Bronchus fibroblast of lung (primary cell): ENCODE measurements around the gene TRAK1. TPM values are rescaled to one million over a fixed set of nuclear protein-coding genes. Genes with fewer than 3 reads are reported as not detected.

Experiments used
- total RNA-seq: library from RNA; depleted of rRNA; stranded (reverse); fragments of >200 nt; gene quantifications from 2 replicates; pipeline ENCODE4 v1.2.3, GENCODE V29; 2015

The TRAK1 gene, protein sequence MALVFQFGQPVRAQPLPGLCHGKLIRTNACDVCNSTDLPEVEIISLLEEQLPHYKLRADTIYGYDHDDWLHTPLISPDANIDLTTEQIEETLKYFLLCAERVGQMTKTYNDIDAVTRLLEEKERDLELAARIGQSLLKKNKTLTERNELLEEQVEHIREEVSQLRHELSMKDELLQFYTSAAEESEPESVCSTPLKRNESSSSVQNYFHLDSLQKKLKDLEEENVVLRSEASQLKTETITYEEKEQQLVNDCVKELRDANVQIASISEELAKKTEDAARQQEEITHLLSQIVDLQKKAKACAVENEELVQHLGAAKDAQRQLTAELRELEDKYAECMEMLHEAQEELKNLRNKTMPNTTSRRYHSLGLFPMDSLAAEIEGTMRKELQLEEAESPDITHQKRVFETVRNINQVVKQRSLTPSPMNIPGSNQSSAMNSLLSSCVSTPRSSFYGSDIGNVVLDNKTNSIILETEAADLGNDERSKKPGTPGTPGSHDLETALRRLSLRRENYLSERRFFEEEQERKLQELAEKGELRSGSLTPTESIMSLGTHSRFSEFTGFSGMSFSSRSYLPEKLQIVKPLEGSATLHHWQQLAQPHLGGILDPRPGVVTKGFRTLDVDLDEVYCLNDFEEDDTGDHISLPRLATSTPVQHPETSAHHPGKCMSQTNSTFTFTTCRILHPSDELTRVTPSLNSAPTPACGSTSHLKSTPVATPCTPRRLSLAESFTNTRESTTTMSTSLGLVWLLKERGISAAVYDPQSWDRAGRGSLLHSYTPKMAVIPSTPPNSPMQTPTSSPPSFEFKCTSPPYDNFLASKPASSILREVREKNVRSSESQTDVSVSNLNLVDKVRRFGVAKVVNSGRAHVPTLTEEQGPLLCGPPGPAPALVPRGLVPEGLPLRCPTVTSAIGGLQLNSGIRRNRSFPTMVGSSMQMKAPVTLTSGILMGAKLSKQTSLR
- 17.8 and 18.0 TPM in 2 replicates for total RNA-seq

DNA sequence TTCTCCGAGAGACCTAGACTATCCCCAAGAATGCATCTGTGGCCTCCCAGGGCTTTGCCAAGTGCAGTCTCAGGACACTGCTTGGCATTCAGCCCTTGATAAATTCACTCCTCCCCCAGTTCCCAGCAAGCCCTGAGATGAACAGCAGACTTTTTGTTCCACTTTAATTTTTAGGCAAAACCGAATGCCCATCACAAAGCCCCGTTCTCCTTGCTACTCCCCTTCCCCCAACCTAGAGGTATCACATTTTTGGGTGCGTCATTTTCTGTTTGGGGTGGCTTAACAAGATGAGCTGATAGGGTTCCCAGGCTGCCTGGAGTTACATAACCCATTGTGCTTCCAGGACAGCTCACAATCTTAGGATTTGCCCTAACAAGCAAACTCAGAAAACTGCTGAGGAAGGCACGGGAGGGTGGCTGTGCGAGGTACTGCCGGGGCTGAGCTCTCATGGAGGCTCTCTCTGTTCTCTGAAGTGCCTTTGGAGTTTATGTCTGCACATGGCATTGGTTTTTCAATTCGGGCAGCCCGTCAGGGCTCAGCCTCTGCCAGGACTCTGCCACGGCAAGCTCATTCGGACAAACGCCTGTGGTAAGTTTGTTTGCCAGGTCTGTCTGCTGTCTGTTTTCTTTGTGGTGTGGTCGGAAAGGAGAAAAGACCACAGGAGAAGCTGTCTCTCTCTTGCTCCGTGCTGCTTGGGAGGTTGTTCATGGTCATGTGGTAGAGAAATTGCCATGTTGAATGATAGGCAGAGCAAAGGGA is at the start of gene TRAK1:
Gene TRAK1, plus strand, starts transcription at position 385 of the 759 bp plus-strand sequence. Its CDS starts 113 bp downstream, at position 498.

DNA sequence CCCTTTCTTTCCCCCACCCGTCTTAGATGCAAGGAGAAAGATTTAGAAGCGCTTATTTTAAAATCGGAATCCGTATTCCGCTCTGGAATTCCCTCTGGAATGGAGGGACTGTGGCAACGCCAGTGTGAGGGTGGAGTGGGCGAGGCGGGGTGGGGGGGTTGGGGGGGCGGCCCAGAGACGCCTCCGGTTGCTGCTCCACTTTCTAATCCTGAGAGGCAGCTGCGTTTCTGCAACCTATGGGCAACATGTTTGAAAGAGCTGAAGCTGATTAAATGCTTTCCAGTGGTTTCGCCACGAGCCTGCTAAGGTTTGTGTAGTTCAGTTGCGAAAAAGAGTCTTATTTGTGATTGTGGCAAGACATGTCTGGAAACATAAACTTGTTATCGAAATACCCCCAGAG is 174.9 kb downstream of the TRAK1 start, which contains the start of gene CCK:
Gene CCK, minus strand, starts transcription at position 101 of the 400 bp plus-strand sequence. CDS start 2,555 bp downstream, outside the sequence.

Other genes starting within 250 kb of the TRAK1 start
- gene ULK4, start 129.3 kb upstream of the TRAK1 start, total RNA-seq = 4.0 and 4.9 TPM in 2 replicates
- 2.7 and 2.9 TPM in 2 replicates for gene CCK, start 174.8 kb downstream of the TRAK1 start, total RNA-seq